Smooth muscle cell of bladder (primary cell): ENCODE measurements around the gene TAF1C. TPM values are rescaled to one million over a fixed set of nuclear protein-coding genes. Genes with fewer than 3 reads are reported as not detected.

Source experiments
- total RNA-seq: library from RNA; depleted of rRNA; stranded (reverse); fragments of >200 nt; gene quantifications from 2 replicates; pipeline ENCODE4 v1.2.3, GENCODE V29; 2014

TAF1C gene, protein sequence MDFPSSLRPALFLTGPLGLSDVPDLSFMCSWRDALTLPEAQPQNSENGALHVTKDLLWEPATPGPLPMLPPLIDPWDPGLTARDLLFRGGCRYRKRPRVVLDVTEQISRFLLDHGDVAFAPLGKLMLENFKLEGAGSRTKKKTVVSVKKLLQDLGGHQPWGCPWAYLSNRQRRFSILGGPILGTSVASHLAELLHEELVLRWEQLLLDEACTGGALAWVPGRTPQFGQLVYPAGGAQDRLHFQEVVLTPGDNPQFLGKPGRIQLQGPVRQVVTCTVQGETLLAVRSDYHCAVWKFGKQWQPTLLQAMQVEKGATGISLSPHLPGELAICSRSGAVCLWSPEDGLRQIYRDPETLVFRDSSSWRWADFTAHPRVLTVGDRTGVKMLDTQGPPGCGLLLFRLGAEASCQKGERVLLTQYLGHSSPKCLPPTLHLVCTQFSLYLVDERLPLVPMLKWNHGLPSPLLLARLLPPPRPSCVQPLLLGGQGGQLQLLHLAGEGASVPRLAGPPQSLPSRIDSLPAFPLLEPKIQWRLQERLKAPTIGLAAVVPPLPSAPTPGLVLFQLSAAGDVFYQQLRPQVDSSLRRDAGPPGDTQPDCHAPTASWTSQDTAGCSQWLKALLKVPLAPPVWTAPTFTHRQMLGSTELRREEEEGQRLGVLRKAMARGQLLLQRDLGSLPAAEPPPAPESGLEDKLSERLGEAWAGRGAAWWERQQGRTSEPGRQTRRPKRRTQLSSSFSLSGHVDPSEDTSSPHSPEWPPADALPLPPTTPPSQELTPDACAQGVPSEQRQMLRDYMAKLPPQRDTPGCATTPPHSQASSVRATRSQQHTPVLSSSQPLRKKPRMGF
- 9.3 and 10.2 TPM in 2 replicates for total RNA-seq

DNA sequence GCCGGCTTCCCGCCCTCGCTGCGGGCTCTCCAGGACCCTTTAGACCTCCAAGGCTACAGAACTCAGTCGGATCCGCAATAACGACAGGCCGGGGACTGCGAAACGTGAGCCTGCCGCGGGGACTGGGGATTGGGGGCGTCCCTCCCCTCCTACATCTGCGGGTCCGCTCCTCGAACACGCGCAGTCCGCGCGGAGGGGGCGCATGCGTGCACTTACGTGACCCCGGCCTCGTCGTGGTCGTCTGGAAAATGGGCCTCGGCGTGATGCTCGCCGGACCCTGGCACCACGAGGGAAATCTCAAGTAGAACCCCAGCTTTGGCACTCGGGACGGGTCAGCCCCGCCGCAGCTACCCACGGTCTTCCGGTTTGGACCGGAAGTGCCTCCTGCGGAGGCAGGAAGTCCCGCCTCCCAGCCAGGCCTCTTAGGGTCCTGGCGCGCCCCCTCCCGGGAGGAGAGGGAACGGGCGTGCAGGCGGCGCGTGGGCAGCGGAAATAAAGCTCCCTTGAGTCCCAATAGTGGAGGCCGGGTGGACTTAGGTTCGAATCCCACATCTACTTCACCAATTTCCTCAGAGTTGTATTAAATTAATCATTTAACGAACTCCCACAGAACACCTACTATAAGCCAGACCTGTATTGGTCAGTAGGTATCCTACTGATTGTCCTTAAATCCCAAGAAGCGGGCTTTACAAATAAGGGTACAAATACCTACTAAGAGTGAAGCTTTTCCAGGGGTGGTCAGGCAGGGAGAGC lies at the start of gene TAF1C:
TSS of gene TAF1C (minus strand) at position 373 of the 753 bp plus-strand sequence. CDS start 2,069 bp downstream, outside the sequence.

DNA sequence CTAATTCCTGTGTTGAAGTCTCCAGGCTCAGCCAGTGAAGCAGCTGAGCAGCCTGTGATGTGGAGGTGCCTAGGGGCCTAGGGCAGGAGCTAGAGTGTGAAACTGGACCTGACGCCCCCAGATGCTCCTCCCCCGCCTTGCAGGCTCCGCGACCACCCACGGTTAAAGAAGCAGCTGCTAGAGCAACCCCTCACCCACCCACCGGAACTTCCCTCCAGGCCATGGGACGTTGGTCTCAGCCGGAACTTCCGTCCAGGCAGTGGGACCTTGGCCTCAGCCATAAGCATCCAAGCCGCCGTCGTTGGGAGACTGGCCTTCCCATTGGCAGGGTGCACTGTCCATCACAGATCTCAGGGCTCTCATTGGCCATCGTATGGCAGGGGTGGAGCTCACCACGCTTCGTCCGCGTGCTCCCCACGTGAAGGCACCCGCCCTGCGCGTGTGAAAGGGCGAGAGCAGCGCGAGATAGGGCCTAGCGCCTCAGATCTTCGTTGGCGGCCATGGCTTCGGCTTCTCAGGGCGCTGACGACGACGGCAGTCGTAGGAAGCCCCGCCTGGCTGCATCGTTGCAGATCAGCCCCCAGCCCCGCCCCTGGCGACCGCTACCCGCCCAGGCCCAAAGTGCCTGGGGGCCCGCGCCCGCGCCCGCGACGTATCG lies 4.0 kb upstream of the TAF1C start, which contains the start of gene ADAD2:
TSS of gene ADAD2 (plus strand) at position 427 of the 658 bp plus-strand sequence. CDS start at position 501, 74 bp downstream.

DNA sequence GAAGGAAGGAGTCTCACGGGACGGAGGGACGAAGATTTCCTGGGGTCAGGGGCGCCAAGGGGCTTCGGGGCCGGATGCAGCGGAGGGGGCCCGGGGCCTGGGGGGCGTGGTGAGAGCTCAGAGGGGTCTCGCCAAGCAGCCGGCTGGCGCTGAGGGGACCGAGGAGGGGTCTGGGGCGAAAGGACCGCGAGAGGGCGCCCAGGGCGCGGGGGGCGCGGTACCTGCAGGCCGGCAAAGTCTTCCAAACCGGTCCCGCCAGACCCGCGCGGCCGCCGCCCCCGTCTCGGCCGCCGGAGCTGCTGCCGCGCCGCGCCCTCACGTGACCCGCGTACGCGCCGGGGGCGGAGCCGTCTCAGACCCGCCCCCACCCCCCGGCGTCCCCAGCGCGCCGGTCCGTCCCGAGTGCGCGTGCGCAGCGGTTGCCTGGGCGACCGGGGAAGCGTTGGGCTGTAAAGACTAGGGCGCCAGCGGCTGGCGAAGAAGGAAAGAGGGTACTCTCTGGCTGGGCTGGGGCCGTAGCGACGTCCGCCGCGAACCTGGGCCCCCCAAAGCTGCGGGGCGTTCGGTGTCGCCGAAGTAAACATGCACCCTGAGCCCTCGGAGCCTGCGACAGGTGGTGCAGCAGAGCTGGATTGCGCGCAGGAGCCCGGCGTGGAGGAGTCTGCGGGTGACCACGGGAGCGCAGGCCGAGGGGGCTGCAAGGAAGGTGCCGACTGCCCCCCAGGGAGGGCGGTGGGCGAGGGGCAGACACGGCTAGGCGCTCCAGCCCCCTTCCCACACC lies 41.8 kb downstream of the TAF1C start, which contains the start of the genes DNAAF1 and HSDL1:
TSS of gene DNAAF1 (plus strand) at position 450 of the 781 bp plus-strand sequence. CDS start at position 583, 133 bp downstream.
TSS of gene HSDL1 (minus strand) at position 319 of the 781 bp plus-strand sequence. CDS start 13,856 bp downstream, outside the sequence.

Other genes with a start within 250 kb of the TAF1C start
- gene OSGIN1, start 233.8 kb downstream of the TAF1C start, total RNA-seq = 1.7 and 2.5 TPM in 2 replicates
- 0.14 and 0.18 TPM in 2 replicates for gene NECAB2, start 218.8 kb downstream of the TAF1C start, total RNA-seq
- gene SLC38A8, start 144.3 kb downstream of the TAF1C start, total RNA-seq = not detected in 2 replicates
- gene MBTPS1, start 70.1 kb downstream of the TAF1C start, total RNA-seq = 114 and 150 TPM in 2 replicates
- 16.2 and 20.8 TPM in 2 replicates for gene HSDL1, start 41.9 kb downstream of the TAF1C start, total RNA-seq
- not detected in 2 replicates for gene DNAAF1, start 41.7 kb downstream of the TAF1C start, total RNA-seq
- gene ADAD2, start 4.1 kb upstream of the TAF1C start, total RNA-seq = not detected in 2 replicates
- not detected in 2 replicates for gene KCNG4, start 53.0 kb upstream of the TAF1C start, total RNA-seq
- gene WFDC1, start 107.8 kb upstream of the TAF1C start, total RNA-seq = 6.7 and 28.6 TPM in 2 replicates
- gene ATP2C2, start 181.5 kb upstream of the TAF1C start, total RNA-seq = under 0.01 TPM in 1 of 2 replicates, not detected in the other